ENCODE data around the gene SPP1. TPM values are rescaled to one million over a fixed set of nuclear protein-coding genes. Genes with fewer than 3 reads are reported as not detected.
"Not testable (repeated sequence)": the region's sequence is repeated elsewhere in the genome, so short reads cannot be mapped to it uniquely, and the experiment has no call there.

Gene SPP1
- total RNA-seq, 1 donor from 2014 or later = 0.54 TPM

DNA sequence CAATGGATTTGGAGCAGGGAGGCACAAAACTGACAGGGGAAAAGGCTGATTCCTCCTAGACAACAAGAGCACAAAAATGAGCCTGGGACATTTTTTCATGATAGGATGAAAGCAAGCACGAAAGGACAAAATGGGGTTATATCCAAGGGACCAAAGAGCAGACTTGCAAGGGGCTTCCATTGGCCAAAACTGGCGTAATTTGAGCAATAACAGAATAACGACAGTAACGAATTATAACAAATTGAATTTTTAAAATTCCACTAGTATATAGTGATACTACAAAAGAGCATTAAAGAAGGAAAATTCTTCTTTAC is 10.3 kb downstream of the SPP1 start:
- intact Hi-C loops (cut with micrococcal nuclease) = no loop called here
- H3K4me3 Mint-ChIP-seq = no peak overlapping the region

DNA sequence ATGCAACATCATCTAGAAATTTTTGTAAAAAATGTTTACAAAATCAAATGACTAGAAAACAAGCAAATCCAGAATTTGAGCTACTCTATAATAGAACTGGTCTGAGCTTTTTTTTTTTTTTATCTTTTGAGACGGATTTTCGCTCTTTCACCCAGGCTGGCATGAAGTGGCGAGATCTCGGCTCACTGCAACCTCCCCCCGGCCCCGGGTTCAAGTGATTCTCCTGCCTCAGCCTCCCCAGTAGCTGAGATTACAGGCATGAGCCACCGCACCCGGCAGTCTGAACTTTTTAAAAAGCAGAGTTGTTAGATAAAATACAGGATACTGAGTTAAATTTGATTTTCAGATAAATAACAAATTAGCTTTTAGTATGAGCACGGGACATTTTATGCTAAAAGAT is 11.0 kb downstream of the SPP1 start:
- intact Hi-C loops (cut with micrococcal nuclease) = no loop called here
- H3K36me3 Mint-ChIP-seq (ENCODE audit: low read depth) = no peaks in the 10 kb centered on the region
- DNase-seq = no peak
- H3K9me3 Mint-ChIP-seq = no peaks in the 10 kb centered on the region
- no peak overlapping the region for H3K27ac Mint-ChIP-seq
- H3K4me3 Mint-ChIP-seq = no peak overlapping the region
- peaks cover 27% of the 10 kb centered on the region for H3K27me3 Mint-ChIP-seq
- H3K4me1 Mint-ChIP-seq = peaks cover 6% of the 10 kb centered on the region

More for the DNA sequence above, 10.3 kb downstream of the SPP1 start:
- no peak overlapping the region for H3K27ac Mint-ChIP-seq
- peaks cover 27% of the 10 kb centered on the region for H3K27me3 Mint-ChIP-seq
- DNase-seq = no peak
- H3K4me1 Mint-ChIP-seq = peaks cover 1% of the 10 kb centered on the region
- no peaks in the 10 kb centered on the region for H3K36me3 Mint-ChIP-seq (ENCODE audit: low read depth)
- H3K9me3 Mint-ChIP-seq = no peaks in the 10 kb centered on the region

GRCh38 chr4:87989765-87990164 is 14.3 kb downstream of the SPP1 start:
- Mint-ChIP-seq H3K4me1 (peaks cover 12% of the 10 kb centered on the region), H3K27me3 (peaks cover 20% of the 10 kb centered on the region), H3K4me3 (no peak overlapping the region), H3K9me3 (no peaks in the 10 kb centered on the region), H3K27ac (no peak overlapping the region), H3K36me3 (ENCODE audit: low read depth) (no peaks in the 10 kb centered on the region)
- DNase-seq = no peak
- intact Hi-C loops (cut with micrococcal nuclease) = no loop called here

GRCh38 chr4:87995435-87995834 is 19.9 kb downstream of the SPP1 start:
- Mint-ChIP-seq H3K9me3 (peaks cover 4% of the 10 kb centered on the region), H3K4me1 (peaks cover 11% of the 10 kb centered on the region), H3K36me3 (ENCODE audit: low read depth) (no peaks in the 10 kb centered on the region), H3K27me3 (peaks cover 27% of the 10 kb centered on the region), H3K4me3 (no peak overlapping the region), H3K27ac (no peak overlapping the region)
- no peak for DNase-seq
- intact Hi-C loops (cut with micrococcal nuclease) = no loop called here

GRCh38 chr4:87999191-87999691 is 23.7 kb downstream of the SPP1 start:
- H3K4me3 Mint-ChIP-seq; DNase-seq; intact Hi-C loops (cut with micrococcal nuclease); H3K9me3 Mint-ChIP-seq; H3K36me3 Mint-ChIP-seq (ENCODE audit: low read depth); H3K4me1 Mint-ChIP-seq; H3K27ac Mint-ChIP-seq: not testable (repeated sequence)
- H3K27me3 Mint-ChIP-seq = peaks cover 39% of the 10 kb centered on the region

GRCh38 chr4:88001871-88002270 is 26.4 kb downstream of the SPP1 start:
- no peak overlapping the region for H3K4me3 Mint-ChIP-seq
- H3K4me1 Mint-ChIP-seq = peaks cover 5% of the 10 kb centered on the region
- intact Hi-C loops (cut with micrococcal nuclease) = loop anchor here (10.0 kb wide), 2 partner anchors 383 to 593 kb away; partner anchors contain the start of gene HERC3
- no peak for DNase-seq
- peaks cover 4% of the 10 kb centered on the region for H3K9me3 Mint-ChIP-seq
- peaks cover 41% of the 10 kb centered on the region for H3K27me3 Mint-ChIP-seq
- no peaks in the 10 kb centered on the region for H3K36me3 Mint-ChIP-seq (ENCODE audit: low read depth)
- no peak overlapping the region for H3K27ac Mint-ChIP-seq

GRCh38 chr4:88002786-88003185 is 27.3 kb downstream of the SPP1 start:
- Mint-ChIP-seq H3K27ac (no peak overlapping the region), H3K27me3 (peaks cover 39% of the 10 kb centered on the region), H3K36me3 (ENCODE audit: low read depth) (no peaks in the 10 kb centered on the region), H3K4me3 (no peak overlapping the region), H3K9me3 (peaks cover 4% of the 10 kb centered on the region), H3K4me1 (peaks cover 5% of the 10 kb centered on the region)
- DNase-seq = no peak
- intact Hi-C loops (cut with micrococcal nuclease) = loop anchor here (10.0 kb wide), 2 partner anchors 382 to 592 kb away; partner anchors contain the start of gene HERC3

DNA sequence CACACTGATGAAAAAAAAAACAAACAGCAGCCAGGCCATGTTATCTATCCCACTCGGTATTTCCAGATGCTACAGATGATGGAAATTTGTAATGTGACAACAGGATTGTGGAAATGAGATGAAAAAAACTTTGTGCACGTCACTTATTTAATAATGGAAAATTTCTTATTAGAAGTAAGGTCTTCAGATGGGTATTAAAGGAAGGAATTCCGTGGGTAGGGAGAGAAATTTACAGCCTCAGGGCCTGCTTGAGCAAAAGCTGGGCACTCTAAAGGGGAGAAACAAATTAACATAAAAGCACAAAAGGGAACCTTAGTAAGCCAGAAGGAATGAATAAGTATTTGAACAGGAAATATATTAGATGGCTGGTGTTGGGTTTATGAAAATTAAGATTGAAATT is 27.7 kb downstream of the SPP1 start:
- Mint-ChIP-seq H3K27ac (no peak overlapping the region), H3K36me3 (ENCODE audit: low read depth) (no peaks in the 10 kb centered on the region), H3K4me1 (peaks cover 5% of the 10 kb centered on the region), H3K4me3 (no peak overlapping the region), H3K27me3 (peaks cover 39% of the 10 kb centered on the region), H3K9me3 (peaks cover 4% of the 10 kb centered on the region)
- intact Hi-C loops (cut with micrococcal nuclease) = loop anchor here (10.0 kb wide), 2 partner anchors 382 to 592 kb away; partner anchors contain the start of gene HERC3
- no peak for DNase-seq

GRCh38 chr4:88005076-88005475 is 29.6 kb downstream of the SPP1 start:
- Mint-ChIP-seq H3K9me3 (no peaks in the 10 kb centered on the region), H3K36me3 (ENCODE audit: low read depth) (peaks cover 5% of the 10 kb centered on the region), H3K27me3 (peaks cover 33% of the 10 kb centered on the region), H3K4me1 (peaks cover 13% of the 10 kb centered on the region), H3K4me3 (no peak overlapping the region), H3K27ac (no peak overlapping the region)
- DNase-seq = no peak
- intact Hi-C loops (cut with micrococcal nuclease) = loop anchor here (5.0 to 10.0 kb wide), 3 partner anchors 380 to 590 kb away; partner anchors contain the start of genes HERC3 and HERC5

GRCh38 chr4:88005946-88006345 is 30.4 kb downstream of the SPP1 start:
- H3K4me1 Mint-ChIP-seq = peaks cover 20% of the 10 kb centered on the region
- intact Hi-C loops (cut with micrococcal nuclease) = loop anchor here (2.0 to 10.0 kb wide), 4 partner anchors 153 to 589 kb away; partner anchors contain the start of genes ABCG2, HERC3 and HERC5
- peaks cover 10% of the 10 kb centered on the region for H3K36me3 Mint-ChIP-seq (ENCODE audit: low read depth)
- peaks cover 27% of the 10 kb centered on the region for H3K27me3 Mint-ChIP-seq
- DNase-seq = no peak
- H3K27ac Mint-ChIP-seq = no peak overlapping the region
- H3K9me3 Mint-ChIP-seq = no peaks in the 10 kb centered on the region
- no peak overlapping the region for H3K4me3 Mint-ChIP-seq

GRCh38 chr4:88006956-88007303 is 31.4 kb downstream of the SPP1 start:
- Mint-ChIP-seq H3K27me3 (peaks cover 20% of the 10 kb centered on the region), H3K4me3 (peak overlapping the region; percentile 74), H3K4me1 (peaks cover 26% of the 10 kb centered on the region), H3K9me3 (no peaks in the 10 kb centered on the region), H3K27ac (peak overlapping the region; percentile 8), H3K36me3 (ENCODE audit: low read depth) (peaks cover 10% of the 10 kb centered on the region)
- no peak for DNase-seq
- intact Hi-C loops (cut with micrococcal nuclease) = loop anchor here (1.0 to 10.0 kb wide), 5 partner anchors 152 to 588 kb away; partner anchors contain the start of genes ABCG2, HERC3, HERC5 and PPM1K

DNA sequence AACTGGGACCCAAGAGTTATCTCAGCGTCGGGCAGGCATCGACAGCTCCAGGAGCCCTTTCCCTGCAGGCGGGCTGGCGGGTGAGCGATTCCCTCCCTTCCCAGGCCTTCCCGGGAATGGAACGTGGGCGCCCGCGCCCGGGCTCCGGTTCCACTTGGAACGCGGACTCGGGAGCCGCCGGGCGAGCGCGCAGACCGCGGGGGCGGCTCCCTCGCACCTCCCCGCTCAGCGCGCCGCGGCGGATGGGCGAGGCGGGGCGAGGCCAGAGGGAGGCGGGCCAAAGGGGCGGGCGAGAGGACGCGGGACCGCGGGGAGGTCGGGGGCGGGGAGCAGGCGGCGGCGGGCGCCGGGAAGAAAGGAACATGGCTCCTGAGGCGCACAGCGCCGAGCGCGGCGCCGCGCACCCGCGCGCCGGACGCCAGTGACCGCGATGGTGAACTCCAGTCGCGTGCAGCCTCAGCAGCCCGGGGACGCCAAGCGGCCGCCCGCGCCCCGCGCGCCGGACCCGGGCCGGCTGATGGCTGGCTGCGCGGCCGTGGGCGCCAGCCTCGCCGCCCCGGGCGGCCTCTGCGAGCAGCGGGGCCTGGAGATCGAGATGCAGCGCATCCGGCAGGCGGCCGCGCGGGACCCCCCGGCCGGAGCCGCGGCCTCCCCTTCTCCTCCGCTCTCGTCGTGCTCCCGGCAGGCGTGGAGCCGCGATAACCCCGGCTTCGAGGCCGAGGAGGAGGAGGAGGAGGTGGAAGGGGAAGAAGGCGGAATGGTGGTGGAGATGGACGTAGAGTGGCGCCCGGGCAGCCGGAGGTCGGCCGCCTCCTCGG is 32.0 kb downstream of the SPP1 start, which contains the start of gene PKD2:
Gene PKD2, plus strand, starts transcription at position 332 of the 818 bp plus-strand sequence. Its CDS starts 99 bp downstream, at position 431.
- peak within 1 kb of the TSS; percentile 88 for H3K27ac Mint-ChIP-seq
- DNase-seq = peak; percentile 96
- H3K9me3 Mint-ChIP-seq = no peaks in the 10 kb centered on the region
- peaks cover 31% of the 10 kb centered on the region for H3K4me1 Mint-ChIP-seq
- intact Hi-C loops (cut with micrococcal nuclease) = loop anchor here (1.0 to 10.0 kb wide), 6 partner anchors 19 to 587 kb away; partner anchors contain the start of genes ABCG2, HERC3, HERC5 and PPM1K
- H3K4me3 Mint-ChIP-seq = peak within 1 kb of the TSS; percentile 94
- peaks cover 10% of the 10 kb centered on the region for H3K36me3 Mint-ChIP-seq (ENCODE audit: low read depth)
- peaks cover 16% of the 10 kb centered on the region for H3K27me3 Mint-ChIP-seq

DNA sequence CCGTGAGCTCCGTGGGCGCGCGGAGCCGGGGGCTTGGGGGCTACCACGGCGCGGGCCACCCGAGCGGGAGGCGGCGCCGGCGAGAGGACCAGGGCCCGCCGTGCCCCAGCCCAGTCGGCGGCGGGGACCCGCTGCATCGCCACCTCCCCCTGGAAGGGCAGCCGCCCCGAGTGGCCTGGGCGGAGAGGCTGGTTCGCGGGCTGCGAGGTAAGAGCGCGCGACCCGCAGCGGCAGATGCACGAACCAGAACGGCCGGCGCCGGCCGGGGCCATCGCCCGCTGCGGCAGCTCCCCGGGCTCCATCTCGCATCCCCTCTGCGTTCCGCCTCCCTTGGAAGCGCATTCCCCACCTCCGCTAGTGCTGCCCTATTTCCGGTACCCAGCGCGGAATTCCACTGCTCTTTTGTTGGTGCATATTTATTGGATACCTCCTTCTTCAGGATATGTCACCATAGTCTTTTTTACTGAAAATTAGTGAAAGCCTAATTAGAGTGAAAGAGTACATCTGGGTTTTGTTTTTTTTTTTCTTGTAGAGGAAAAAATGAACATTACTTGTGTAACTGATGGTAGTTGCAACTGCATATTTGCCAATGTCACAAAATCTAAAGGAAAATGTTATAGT is 32.7 kb downstream of the SPP1 start:
- DNase-seq = peak; percentile 73
- H3K9me3 Mint-ChIP-seq = no peaks in the 10 kb centered on the region
- H3K36me3 Mint-ChIP-seq (ENCODE audit: low read depth) = peaks cover 10% of the 10 kb centered on the region
- H3K27ac Mint-ChIP-seq = peak overlapping the region; percentile 88
- H3K27me3 Mint-ChIP-seq = peaks cover 15% of the 10 kb centered on the region
- H3K4me3 Mint-ChIP-seq = peak overlapping the region; percentile 94
- H3K4me1 Mint-ChIP-seq = peaks cover 38% of the 10 kb centered on the region
- intact Hi-C loops (cut with micrococcal nuclease) = loop anchor here (2.0 to 10.0 kb wide), 4 partner anchors 19 to 587 kb away; partner anchors contain the start of genes HERC3 and HERC5

All from activated CD4-positive, alpha-beta T cell treated with anti-CD3 and anti-CD28 coated beads, Interleukin-2, amount 10 ng/mL, durations not matched to agents 24 days and 14 days (primary cell).